ENCODE results near the gene CLIC4. TPM values are rescaled to one million over a fixed set of nuclear protein-coding genes. Genes with fewer than 3 reads are reported as not detected.

CLIC4 gene
- total and polyA plus RNA-seq, 8 donors = 53.5 to 372 (median 110) TPM

DNA sequence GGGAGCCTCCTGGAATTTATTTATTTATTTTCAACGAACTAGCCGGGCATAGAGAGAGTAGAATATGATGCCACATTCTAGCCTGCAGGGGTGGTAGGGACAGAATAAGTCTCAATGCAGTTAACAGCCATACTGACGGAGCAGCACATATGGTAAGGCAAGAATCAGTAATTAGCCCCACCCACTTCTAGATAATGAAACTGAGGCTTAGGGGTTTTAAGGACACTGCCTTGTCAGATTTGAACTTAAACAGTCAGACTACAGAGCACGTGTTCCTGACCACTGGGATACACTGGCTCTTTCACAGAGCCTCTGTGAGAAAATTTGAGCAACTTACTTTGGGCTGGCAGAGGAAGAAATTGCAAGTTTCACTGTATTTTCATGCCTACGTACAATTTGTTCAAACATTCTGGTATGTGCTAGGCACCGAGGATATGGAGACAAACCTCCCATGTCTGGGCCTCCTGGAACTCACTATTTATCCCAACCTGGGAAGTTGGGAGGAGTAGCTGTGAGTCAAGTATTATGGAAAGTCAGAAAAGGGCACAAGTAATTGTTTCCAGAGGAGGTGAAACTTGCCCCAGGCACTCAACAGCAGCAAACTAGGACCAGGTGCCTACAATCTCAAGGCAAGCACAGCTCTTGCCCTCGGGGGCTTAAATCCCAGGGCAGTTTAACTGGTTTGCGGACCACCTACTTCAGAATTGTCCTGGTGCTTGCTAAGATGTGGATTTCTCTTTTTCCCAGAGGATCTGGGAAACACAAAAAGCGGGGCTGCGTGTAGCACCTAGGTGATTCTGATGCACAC lies 1.6 kb upstream of the CLIC4 start:
- no peak for TF ChIP-seq POLR2A (IDR thresholded peaks at IDR 0.05)
- TF ChIP-seq, protein P1, sequence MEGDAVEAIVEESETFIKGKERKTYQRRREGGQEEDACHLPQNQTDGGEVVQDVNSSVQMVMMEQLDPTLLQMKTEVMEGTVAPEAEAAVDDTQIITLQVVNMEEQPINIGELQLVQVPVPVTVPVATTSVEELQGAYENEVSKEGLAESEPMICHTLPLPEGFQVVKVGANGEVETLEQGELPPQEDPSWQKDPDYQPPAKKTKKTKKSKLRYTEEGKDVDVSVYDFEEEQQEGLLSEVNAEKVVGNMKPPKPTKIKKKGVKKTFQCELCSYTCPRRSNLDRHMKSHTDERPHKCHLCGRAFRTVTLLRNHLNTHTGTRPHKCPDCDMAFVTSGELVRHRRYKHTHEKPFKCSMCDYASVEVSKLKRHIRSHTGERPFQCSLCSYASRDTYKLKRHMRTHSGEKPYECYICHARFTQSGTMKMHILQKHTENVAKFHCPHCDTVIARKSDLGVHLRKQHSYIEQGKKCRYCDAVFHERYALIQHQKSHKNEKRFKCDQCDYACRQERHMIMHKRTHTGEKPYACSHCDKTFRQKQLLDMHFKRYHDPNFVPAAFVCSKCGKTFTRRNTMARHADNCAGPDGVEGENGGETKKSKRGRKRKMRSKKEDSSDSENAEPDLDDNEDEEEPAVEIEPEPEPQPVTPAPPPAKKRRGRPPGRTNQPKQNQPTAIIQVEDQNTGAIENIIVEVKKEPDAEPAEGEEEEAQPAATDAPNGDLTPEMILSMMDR (IDR thresholded peaks at IDR 0.05) = no peak
- TF ChIP-seq POLR2AphosphoS5 (IDR thresholded peaks at IDR 0.05) = no peak
- TF ChIP-seq EP300 (IDR thresholded peaks at IDR 0.05) = no peak
- DNase-seq = peak; percentile 20 to 69
- Histone ChIP-seq H3K4me3 (no peak overlapping the region), H3K27ac (peak overlapping the region; percentile 48 to 99 (median 98)), H3K36me3 (no peaks in the 10 kb centered on the region), H3K9me3 (no peaks in the 10 kb centered on the region), H3K4me1 (peaks cover 11 to 47% (median 27%) of the 10 kb centered on the region in 4 donors), H3K27me3 (no peaks in the 10 kb centered on the region)
- intact Hi-C loops (cut with DNase I; ENCODE audit: low total_unique reads) = no loop called here
- 48 to 58% (median 49%) methylated on average over 10 of the region's 10 CpGs for WGBS, 5 donors

DNA sequence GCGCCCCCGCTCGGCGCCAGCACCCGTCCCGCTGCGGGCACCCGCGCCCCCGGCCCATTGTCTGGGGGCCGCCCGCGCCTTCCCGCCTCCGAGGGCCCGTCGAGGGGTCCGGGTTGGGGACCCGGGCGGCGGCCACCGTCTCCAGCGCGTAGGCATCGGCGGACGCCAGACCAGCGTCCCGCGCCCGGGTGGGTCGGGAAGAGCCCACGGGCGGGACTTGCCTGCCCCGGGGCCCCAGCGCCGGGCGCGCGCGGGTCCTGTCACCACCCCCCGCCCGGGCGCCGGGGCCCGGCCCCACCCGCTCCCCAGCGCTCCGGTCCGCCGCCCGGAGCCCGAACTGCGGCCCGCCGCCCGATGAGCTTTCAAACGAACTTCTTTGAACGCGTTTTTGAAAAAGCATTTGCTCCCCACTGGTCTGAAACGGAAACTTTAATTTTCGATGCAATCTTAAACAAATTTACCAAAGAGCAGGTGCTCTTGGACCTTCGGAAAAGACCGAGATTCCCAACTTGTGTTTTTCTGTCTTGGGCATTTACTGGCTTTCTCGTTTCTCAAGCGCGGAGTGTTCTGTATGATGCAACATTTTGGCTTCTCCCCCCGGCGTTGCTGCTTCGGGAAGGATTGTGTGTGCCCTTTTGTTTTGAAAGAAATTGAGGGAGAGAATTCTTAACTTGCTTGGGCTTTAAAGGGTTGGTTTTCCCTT lies 615 bp downstream of the CLIC4 start:
- no peaks in the 10 kb centered on the region for H3K36me3 ChIP-seq
- peak overlapping the region; percentile 81 to 99 (median 94) for H3K4me3 ChIP-seq
- TF ChIP-seq POLR2AphosphoS5 (IDR thresholded peaks at IDR 0.05) = peak in 2 of 3 donors; percentile 35 to 64
- TF ChIP-seq, protein P1 (IDR thresholded peaks at IDR 0.05) = no peak
- WGBS, 5 donors = 0 to 1% (median 0%) methylated on average over 31 to 70 of the region's 70 CpGs
- intact Hi-C loops (cut with DNase I; ENCODE audit: low total_unique reads) = no loop called here
- peak overlapping the region; percentile 94 to 99 (median 98) for H3K27ac ChIP-seq
- H3K9me3 ChIP-seq = no peaks in the 10 kb centered on the region
- peaks cover 16 to 66% (median 41%) of the 10 kb centered on the region in 4 donors for H3K4me1 ChIP-seq
- DNase-seq = peak; percentile 62 to 78
- no peaks in the 10 kb centered on the region for H3K27me3 ChIP-seq

DNA sequence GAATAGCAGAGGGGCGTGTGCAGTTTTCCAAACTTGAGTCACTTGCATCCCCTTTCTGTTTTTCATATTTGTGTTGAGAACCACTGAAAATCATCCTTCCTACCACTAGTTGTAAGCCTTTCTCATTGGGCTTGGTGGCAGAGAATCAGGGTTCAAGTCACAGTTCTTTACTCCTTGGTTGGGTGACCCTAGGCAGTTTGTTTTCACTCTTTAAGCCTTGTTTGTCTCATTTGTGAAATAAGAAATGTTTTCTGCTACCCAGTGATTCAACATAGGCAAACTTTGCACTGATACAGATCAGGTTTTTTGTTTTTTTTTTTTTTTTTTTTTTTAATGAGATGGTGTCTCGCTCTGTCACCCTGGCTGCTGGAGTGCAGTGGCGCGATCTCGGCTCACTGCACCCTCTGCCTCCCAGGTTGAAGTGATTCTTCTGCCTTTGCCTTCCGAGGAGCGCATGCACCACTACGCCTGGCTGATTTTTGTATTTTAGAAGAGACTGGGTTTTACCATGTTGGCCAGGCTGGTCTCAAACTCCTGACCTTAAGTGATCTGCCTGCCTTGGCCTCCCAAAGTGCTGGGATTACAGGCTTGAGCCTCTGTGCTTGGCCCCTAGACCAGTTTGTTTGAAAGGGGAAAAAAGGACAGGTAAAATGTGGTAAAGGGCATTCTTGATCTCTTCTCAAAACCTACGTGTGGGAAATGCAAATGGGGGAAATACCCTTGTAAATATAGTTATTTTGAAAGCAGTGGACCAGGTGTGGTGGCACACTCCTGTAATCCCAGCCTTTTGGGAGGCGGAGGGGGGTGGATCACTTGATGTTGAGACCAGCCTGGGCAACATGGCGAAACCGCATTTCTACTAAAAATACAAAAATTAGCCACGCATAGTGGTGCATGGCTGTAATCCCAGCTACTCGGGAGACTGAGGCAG lies 3.2 kb downstream of the CLIC4 start:
- no peak for DNase-seq
- Histone ChIP-seq H3K27me3 (no peaks in the 10 kb centered on the region), H3K4me3 (peak overlapping the region; percentile 81 to 99 (median 94)), H3K9me3 (no peaks in the 10 kb centered on the region), H3K27ac (peak overlapping the region in 4 of 5 donors; percentile 29 to 99 (median 98)), H3K4me1 (peaks cover 25 to 79% (median 58%) of the 10 kb centered on the region in 4 donors), H3K36me3 (no peaks in the 10 kb centered on the region)
- 66 to 86% (median 82%) methylated on average over 14 of the region's 14 CpGs for WGBS, 5 donors
- intact Hi-C loops (cut with DNase I; ENCODE audit: low total_unique reads) = no loop called here
- TF ChIP-seq EP300 (IDR thresholded peaks at IDR 0.05) = no peak

DNA sequence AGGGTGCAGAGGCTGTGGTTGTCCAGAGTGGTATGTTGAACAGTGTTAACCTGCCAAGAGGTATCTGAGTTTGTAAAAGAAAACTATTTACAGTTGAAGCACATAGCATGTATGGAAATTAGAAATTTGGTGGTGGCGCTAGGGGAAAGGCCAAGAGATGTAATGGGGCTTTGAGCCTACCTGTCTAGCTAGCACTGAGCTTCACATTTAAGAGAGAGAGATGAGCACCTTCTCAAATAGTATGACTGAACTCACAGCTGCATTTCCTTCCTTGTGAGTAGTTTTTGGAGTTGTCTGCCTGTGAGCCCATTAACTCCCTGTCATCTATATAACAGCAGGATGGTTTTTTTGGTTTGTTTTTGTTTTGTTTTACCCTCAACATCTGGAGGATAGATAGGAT lies 4.0 kb downstream of the CLIC4 start:
- 57 to 92% (median 84%) methylated on average over 1 of the region's 1 CpG for WGBS, 5 donors
- peak overlapping the region in 2 of 4 donors; percentile 81 to 91 for H3K4me3 ChIP-seq
- peaks cover 20 to 79% (median 55%) of the 10 kb centered on the region in 4 donors for H3K4me1 ChIP-seq
- no peak for TF ChIP-seq POLR2A (IDR thresholded peaks at IDR 0.05)
- no peak for TF ChIP-seq EP300 (IDR thresholded peaks at IDR 0.05)
- no peak for TF ChIP-seq POLR2AphosphoS5 (IDR thresholded peaks at IDR 0.05)
- TF ChIP-seq, protein P1 (IDR thresholded peaks at IDR 0.05) = no peak
- H3K27me3 ChIP-seq = no peaks in the 10 kb centered on the region
- intact Hi-C loops (cut with DNase I; ENCODE audit: low total_unique reads) = no loop called here
- H3K9me3 ChIP-seq = no peaks in the 10 kb centered on the region
- no peaks in the 10 kb centered on the region for H3K36me3 ChIP-seq
- H3K27ac ChIP-seq = peak overlapping the region in 3 of 5 donors; percentile 36 to 99 (median 96)
- DNase-seq = no peak
